ENCODE measurements around the gene CKAP4. TPM values are rescaled to one million over a fixed set of nuclear protein-coding genes. Genes with fewer than 3 reads are reported as not detected.

The CKAP4 gene
- total and polyA plus RNA-seq, 8 donors: 86.0 to 119 (median 97.5) TPM

DNA sequence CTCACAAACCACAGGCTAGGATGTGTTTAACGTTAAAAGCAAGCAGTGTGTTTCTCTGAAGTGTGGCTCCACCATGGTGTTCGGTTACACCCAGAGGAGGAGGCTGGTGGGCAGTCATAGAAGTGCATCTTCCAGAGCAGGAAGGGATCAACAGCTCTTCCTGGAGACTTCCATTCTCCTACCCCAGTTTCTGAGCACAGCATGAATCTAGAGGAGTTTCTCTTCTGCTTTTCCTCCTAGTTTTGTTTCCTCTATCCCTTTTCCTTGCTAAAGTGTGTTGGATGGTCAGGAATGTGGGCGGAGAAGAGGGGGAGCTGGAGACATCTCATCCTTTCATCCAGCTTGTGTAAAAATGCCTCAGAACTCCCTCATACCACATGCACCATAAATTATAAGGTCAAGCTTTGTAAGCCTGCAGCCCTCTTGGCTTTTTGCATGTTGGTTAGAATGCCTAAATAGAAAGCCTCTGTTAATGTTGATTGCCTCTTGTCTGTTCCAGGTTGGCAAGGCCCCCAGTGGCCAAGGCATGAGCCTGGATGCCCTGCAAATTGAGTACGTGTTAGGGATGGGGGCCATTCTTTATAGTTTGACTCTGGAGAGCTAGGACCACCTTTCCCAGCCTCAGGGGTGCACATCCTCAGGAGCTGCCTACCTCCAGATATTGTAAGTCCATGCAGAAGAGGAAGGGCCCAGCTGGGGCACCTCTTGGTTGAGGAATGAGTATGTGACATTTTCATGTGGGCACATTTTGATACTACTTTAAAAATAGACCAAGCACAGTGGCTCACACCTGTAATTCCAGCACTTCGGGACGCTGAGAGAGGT is 4.0 kb upstream of the CKAP4 start:
- H3K27ac ChIP-seq: no peak overlapping the region
- intact Hi-C loops (cut with DNase I): no loop called here
- TF ChIP-seq, protein P1, sequence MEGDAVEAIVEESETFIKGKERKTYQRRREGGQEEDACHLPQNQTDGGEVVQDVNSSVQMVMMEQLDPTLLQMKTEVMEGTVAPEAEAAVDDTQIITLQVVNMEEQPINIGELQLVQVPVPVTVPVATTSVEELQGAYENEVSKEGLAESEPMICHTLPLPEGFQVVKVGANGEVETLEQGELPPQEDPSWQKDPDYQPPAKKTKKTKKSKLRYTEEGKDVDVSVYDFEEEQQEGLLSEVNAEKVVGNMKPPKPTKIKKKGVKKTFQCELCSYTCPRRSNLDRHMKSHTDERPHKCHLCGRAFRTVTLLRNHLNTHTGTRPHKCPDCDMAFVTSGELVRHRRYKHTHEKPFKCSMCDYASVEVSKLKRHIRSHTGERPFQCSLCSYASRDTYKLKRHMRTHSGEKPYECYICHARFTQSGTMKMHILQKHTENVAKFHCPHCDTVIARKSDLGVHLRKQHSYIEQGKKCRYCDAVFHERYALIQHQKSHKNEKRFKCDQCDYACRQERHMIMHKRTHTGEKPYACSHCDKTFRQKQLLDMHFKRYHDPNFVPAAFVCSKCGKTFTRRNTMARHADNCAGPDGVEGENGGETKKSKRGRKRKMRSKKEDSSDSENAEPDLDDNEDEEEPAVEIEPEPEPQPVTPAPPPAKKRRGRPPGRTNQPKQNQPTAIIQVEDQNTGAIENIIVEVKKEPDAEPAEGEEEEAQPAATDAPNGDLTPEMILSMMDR (IDR thresholded peaks at IDR 0.05): no peak
- H3K9me3 ChIP-seq: no peaks in the 10 kb centered on the region
- H3K4me1 ChIP-seq: peaks cover 7 to 15% of the 10 kb centered on the region in 2 donors
- DNase-seq (no peak), ATAC-seq (no peak)
- H3K27me3 ChIP-seq: no peaks in the 10 kb centered on the region
- no peak overlapping the region for H3K4me3 ChIP-seq
- H3K36me3 ChIP-seq: no peaks in the 10 kb centered on the region

DNA sequence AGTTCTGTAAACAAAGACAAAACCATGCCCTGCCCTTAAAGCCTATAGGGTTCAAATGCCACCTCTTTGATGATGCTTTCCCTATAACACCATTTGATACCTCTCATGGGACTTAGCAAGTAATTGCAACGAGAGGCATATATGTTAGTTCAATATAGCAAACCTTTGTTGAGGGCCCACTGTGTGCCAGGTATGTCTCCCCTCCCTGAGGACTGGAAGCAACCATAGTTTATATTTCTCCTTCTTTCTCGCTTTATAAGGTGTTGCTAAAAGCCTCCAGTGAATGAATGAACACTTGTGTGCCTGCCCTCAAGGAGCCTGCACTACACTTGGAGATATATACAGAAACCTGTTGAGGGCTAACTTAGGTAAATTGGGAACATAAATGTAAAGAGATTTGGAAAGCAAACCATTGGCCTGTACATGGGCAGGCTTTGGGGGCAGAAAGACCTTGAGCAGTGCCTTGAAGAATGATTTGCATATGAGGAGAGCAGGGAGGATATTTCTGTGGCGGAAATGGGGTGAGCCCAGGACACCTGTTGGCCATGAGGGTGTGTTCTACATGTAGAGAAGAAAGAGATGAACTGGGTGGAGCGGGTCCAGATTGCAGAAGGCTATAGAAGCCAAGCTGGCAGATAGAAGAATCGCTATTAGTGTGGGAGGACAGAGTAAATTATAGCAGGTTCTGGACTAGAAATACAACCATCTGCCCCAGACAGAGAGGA is 1.8 kb upstream of the CKAP4 start:
- Histone ChIP-seq H3K4me3 (no peak overlapping the region), H3K27me3 (no peaks in the 10 kb centered on the region), H3K27ac (peak overlapping the region in 1 of 2 donors; percentile 99), H3K9me3 (no peaks in the 10 kb centered on the region), H3K36me3 (no peaks in the 10 kb centered on the region), H3K4me1 (peaks cover 17 to 37% of the 10 kb centered on the region in 2 donors)
- intact Hi-C loops (cut with DNase I): no loop called here
- no peak for ATAC-seq
- TF ChIP-seq, protein P1 (IDR thresholded peaks at IDR 0.05): no peak
- no peak for DNase-seq

DNA sequence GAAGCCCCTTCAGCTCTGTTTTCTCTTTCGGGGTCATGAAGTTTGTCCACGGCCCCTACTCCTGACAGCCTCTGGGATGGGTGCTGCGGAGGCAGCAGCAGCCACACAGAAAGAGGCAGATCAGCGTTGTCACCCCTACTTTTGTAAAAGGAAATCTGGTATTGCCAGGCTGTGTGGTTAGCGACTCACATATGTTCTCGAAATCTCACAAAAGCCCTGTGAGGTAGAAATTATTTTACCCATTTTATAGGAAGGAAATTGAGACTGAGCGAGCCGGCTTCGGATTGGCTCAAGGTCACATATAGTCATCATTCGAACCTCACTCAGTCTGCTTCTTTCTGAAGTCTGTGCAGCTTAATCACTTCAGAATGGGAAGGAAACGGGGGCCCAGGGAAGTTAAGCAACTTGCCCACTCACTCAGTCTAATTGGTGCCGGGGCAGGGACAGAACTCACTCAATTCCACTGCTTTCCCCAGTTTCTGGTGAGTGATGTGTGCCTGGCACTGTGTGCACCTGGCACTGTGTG is 1.1 kb upstream of the CKAP4 start:
- H3K27ac ChIP-seq: peak overlapping the region; percentile 98 to 99
- no peaks in the 10 kb centered on the region for H3K9me3 ChIP-seq
- TF ChIP-seq, protein P1 (IDR thresholded peaks at IDR 0.05): no peak
- peaks cover 17 to 44% of the 10 kb centered on the region in 2 donors for H3K4me1 ChIP-seq
- DNase-seq (peak in 1 of 4 donors; percentile 18), ATAC-seq (no peak)
- intact Hi-C loops (cut with DNase I): no loop called here
- peak overlapping the region; percentile 83 to 87 for H3K4me3 ChIP-seq
- no peaks in the 10 kb centered on the region for H3K36me3 ChIP-seq
- H3K27me3 ChIP-seq: no peaks in the 10 kb centered on the region

DNA sequence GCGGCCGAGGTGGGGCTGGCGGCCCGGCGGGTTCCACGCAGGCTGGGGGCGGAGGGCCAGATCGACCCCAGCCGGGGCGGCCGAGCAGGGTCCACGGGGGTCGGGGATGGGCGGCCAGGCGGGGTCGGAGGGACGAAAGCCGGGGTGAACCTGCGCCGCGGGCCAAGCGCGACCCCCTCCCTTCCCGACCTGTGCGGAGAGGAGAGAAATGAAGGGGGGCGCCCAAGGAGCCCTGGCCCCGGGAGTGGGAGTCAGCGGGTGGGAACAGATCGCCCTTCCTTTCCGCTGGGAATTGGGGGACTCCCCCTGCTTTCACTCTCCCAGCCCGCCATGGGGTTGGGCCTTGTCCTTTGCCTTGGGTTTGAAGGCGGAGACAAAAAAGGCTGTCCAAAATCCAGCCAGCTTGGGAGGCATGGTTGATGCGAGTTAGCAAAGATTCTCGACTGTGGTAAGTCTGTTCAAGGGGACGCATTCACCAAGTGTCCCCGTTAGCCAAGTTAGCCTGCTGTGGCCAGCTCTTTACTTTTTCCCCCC is 559 bp upstream of the CKAP4 start:
- Histone ChIP-seq H3K4me3 (peak overlapping the region; percentile 83 to 87), H3K27me3 (no peaks in the 10 kb centered on the region), H3K27ac (peak overlapping the region; percentile 98 to 99), H3K9me3 (no peaks in the 10 kb centered on the region), H3K4me1 (peaks cover 17 to 49% of the 10 kb centered on the region in 2 donors), H3K36me3 (peaks cover 0 to 1% of the 10 kb centered on the region in 2 donors)
- intact Hi-C loops (cut with DNase I): no loop called here
- peak in 3 of 4 donors; percentile 65 to 81 (median 74) for DNase-seq
- peak; percentile 53 for ATAC-seq
- TF ChIP-seq, protein P1 (IDR thresholded peaks at IDR 0.05): no peak

Measured in left lung (tissue), 10 donors.